Natural killer cell (primary cell): ENCODE measurements around the gene CT47C1. TPM values are rescaled to one million over a fixed set of nuclear protein-coding genes. Genes with fewer than 3 reads are reported as not detected.

Source experiments
- ATAC-seq, 3 donors: fragments of 150-1000 bp in 2 of 3; fragments of 200-7000 bp in 1 of 3; cut with Tn5 transposase; 1 replicate in 1 of 3; 2 replicates in 2 of 3; pipeline ENCODE4 v1.10.0; 2021; ENCODE audit warnings: mild to moderate bottlenecking in 2 of 3, moderate library complexity in 2 of 3
- DNase-seq, 2 donors: peaks; one replicate each; pipeline versions ENCODE4 v3.0.0 to v3.0.0-alpha.2; 2013 to 2021; ENCODE audit warnings: mixed read lengths in 1 of 2
- H3K27ac ChIP-seq: one replicate; pipeline ENCODE4 v1.5.1; 2013; ENCODE audit warnings: mild to moderate bottlenecking, low read length
- H3K27me3 ChIP-seq: one replicate; pipeline ENCODE4 v1.6.1; 2013; ENCODE audit warnings: low read length; ENCODE audit not compliant: control insufficient read depth, insufficient read depth
- H3K36me3 ChIP-seq: one replicate; pipeline ENCODE4 v1.6.1; 2013; ENCODE audit warnings: low read length; ENCODE audit not compliant: control insufficient read depth, insufficient read depth
- H3K4me1 ChIP-seq: one replicate; pipeline ENCODE4 v1.6.1; 2013; ENCODE audit warnings: low read length; ENCODE audit not compliant: control insufficient read depth, insufficient read depth
- H3K4me3 ChIP-seq: one replicate; pipeline ENCODE4 v1.5.1; 2013; ENCODE audit warnings: low read length
- H3K9me3 ChIP-seq: one replicate; pipeline ENCODE4 v1.6.1; 2013; ENCODE audit warnings: low read length; ENCODE audit not compliant: control insufficient read depth, insufficient read depth
- H3K27ac Mint-ChIP-seq, 2 donors: one replicate each; pipeline ENCODE4 v1.8.0; 2022; ENCODE audit warnings: mild to moderate bottlenecking in 2 of 2, mixed read lengths in 2 of 2, moderate library complexity in 1 of 2
- H3K27me3 Mint-ChIP-seq, 2 donors: one replicate each; pipeline ENCODE4 v1.8.0; 2022; ENCODE audit warnings: low read depth in 2 of 2, mixed read lengths in 2 of 2
- H3K36me3 Mint-ChIP-seq: one replicate; pipeline ENCODE4 v1.8.0; 2022; ENCODE audit warnings: mixed read lengths
- H3K4me1 Mint-ChIP-seq, 2 donors: one replicate each; pipeline ENCODE4 v1.8.0; 2022; ENCODE audit warnings: mixed read lengths in 2 of 2
- H3K4me3 Mint-ChIP-seq: one replicate; pipeline ENCODE4 v1.8.0; 2022; ENCODE audit warnings: mild to moderate bottlenecking, moderate library complexity, mixed read lengths
- H3K9me3 Mint-ChIP-seq, 2 donors: one replicate each; pipeline ENCODE4 v1.8.0; 2022; ENCODE audit warnings: mixed read lengths in 2 of 2
- WGBS: methylation state at CpG from one replicate; pipeline ENCODE4 v1.1.7; 2013; ENCODE audit warnings: missing lambda C conversion rate; ENCODE audit not compliant: insufficient coverage; 5-methylcytosine and 5-hydroxymethylcytosine counted together
- intact Hi-C: fragments of 100-400 bp; cut with micrococcal nuclease; formaldehyde crosslinking; loops from one replicate; pipeline ENCODE4 v1.14.2; 2022
- total RNA-seq, 4 donors: library from RNA; stranded (reverse); fragments of 120-200 nt in 1 of 4; gene quantifications; one replicate each; pipeline versions ENCODE4 v1.2.3 to v1.2.4, GENCODE V29; 2013 to 2022
- TF ChIP-seq, protein P1 (sequence below): fragments of 200-600 bp; IDR thresholded peaks from one replicate; pipeline ENCODE4 v1.8.0; 2022; ENCODE audit warnings: antibody characterized with exemption

The CT47C1 gene
- total RNA-seq, 3 donors from 2014 or later (not counting 1 experiment from before 2014, with no cell fraction given), result not detected

- ATAC-seq, result no peak
- Mint-ChIP-seq H3K27ac (no peak overlapping the region), H3K27me3 (peaks cover 6 to 32% of the 10 kb centered on the region in 2 donors), H3K4me3 (no peak overlapping the region), H3K4me1 (no peaks in the 10 kb centered on the region), H3K36me3 (no peaks in the 10 kb centered on the region), H3K9me3 (no peaks in the 10 kb centered on the region)
- TF ChIP-seq, protein P1, sequence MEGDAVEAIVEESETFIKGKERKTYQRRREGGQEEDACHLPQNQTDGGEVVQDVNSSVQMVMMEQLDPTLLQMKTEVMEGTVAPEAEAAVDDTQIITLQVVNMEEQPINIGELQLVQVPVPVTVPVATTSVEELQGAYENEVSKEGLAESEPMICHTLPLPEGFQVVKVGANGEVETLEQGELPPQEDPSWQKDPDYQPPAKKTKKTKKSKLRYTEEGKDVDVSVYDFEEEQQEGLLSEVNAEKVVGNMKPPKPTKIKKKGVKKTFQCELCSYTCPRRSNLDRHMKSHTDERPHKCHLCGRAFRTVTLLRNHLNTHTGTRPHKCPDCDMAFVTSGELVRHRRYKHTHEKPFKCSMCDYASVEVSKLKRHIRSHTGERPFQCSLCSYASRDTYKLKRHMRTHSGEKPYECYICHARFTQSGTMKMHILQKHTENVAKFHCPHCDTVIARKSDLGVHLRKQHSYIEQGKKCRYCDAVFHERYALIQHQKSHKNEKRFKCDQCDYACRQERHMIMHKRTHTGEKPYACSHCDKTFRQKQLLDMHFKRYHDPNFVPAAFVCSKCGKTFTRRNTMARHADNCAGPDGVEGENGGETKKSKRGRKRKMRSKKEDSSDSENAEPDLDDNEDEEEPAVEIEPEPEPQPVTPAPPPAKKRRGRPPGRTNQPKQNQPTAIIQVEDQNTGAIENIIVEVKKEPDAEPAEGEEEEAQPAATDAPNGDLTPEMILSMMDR, result no peak
- no peak for DNase-seq
- H3K4me3 ChIP-seq, result no peak overlapping the region
- no peaks in the 10 kb centered on the region for H3K27me3 ChIP-seq
- intact Hi-C loops, result no loop called here
- H3K4me1 ChIP-seq, result no peaks in the 10 kb centered on the region
- H3K27ac ChIP-seq, result no peak overlapping the region
- H3K36me3 ChIP-seq, result no peaks in the 10 kb centered on the region
- H3K9me3 ChIP-seq, result no peaks in the 10 kb centered on the region
Observed at GRCh38 chrX:119095936-119096335, 23.1 kb downstream of the CT47C1 start.

GRCh38 chrX:119101168-119101567 is 28.4 kb downstream of the CT47C1 start:
- ATAC-seq, result no peak
- TF ChIP-seq, protein P1, result no peak
- H3K9me3 Mint-ChIP-seq, result no peaks in the 10 kb centered on the region
- no peak overlapping the region for H3K4me3 Mint-ChIP-seq
- no peak overlapping the region for H3K4me3 ChIP-seq
- no peaks in the 10 kb centered on the region for H3K27me3 ChIP-seq
- peaks cover 3 to 30% of the 10 kb centered on the region in 2 donors for H3K27me3 Mint-ChIP-seq
- H3K27ac Mint-ChIP-seq, result no peak overlapping the region
- H3K36me3 Mint-ChIP-seq, result no peaks in the 10 kb centered on the region
- no peaks in the 10 kb centered on the region for H3K4me1 ChIP-seq
- no peak overlapping the region for H3K27ac ChIP-seq
- WGBS, result 90% methylated on average over 1 of the region's 1 CpG
- intact Hi-C loops, result no loop called here
- peaks cover 0 to 5% of the 10 kb centered on the region in 2 donors for H3K4me1 Mint-ChIP-seq
- DNase-seq, result no peak
- no peaks in the 10 kb centered on the region for H3K36me3 ChIP-seq
- no peaks in the 10 kb centered on the region for H3K9me3 ChIP-seq

DNA sequence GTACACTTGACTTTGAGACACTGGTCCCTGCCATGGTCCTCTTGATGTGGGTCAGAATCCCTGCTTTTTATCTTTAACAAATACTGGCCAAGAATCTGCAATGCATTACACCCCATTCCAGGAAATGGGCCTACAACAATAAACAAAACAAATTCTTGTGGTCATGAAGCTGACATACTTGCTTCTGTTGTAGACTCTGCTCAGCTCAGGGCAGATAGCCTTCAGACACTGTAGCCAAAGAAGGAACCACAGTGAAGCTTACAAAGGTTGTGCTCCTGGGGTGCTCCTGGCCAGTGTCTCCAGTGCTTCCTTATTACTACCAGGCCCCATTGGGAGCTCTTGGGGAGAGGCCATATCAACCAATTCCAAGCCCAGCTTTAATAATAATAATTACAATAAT is 33.0 kb downstream of the CT47C1 start:
- H3K27ac Mint-ChIP-seq, result no peak overlapping the region
- no peak overlapping the region for H3K4me3 Mint-ChIP-seq
- Histone ChIP-seq H3K36me3 (no peaks in the 10 kb centered on the region), H3K4me1 (no peaks in the 10 kb centered on the region), H3K9me3 (no peaks in the 10 kb centered on the region), H3K27ac (no peak overlapping the region), H3K27me3 (no peaks in the 10 kb centered on the region), H3K4me3 (no peak overlapping the region)
- no peaks in the 10 kb centered on the region for H3K9me3 Mint-ChIP-seq
- H3K4me1 Mint-ChIP-seq, result peaks cover 0 to 5% of the 10 kb centered on the region in 2 donors
- no peak for ATAC-seq
- H3K27me3 Mint-ChIP-seq, result peaks cover 6 to 24% of the 10 kb centered on the region in 2 donors
- intact Hi-C loops, result no loop called here
- no peaks in the 10 kb centered on the region for H3K36me3 Mint-ChIP-seq
- TF ChIP-seq, protein P1, result no peak
- no peak for DNase-seq

- ATAC-seq (no peak), DNase-seq (no peak)
- Histone ChIP-seq H3K36me3 (no peaks in the 10 kb centered on the region), H3K27me3 (no peaks in the 10 kb centered on the region), H3K4me1 (no peaks in the 10 kb centered on the region), H3K4me3 (no peak overlapping the region), H3K27ac (no peak overlapping the region), H3K9me3 (no peaks in the 10 kb centered on the region)
- intact Hi-C loops, result no loop called here
- Mint-ChIP-seq H3K4me1 (peaks cover 0 to 5% of the 10 kb centered on the region in 2 donors), H3K36me3 (no peaks in the 10 kb centered on the region), H3K4me3 (no peak overlapping the region), H3K27ac (no peak overlapping the region), H3K9me3 (no peaks in the 10 kb centered on the region), H3K27me3 (peaks cover 6 to 30% of the 10 kb centered on the region in 2 donors)
- TF ChIP-seq, protein P1, result no peak
Observed at GRCh38 chrX:119107206-119107605, 34.4 kb downstream of the CT47C1 start.
